ENCODE results near the gene WWTR1. TPM values are rescaled to one million over a fixed set of nuclear protein-coding genes. Genes with fewer than 3 reads are reported as not detected.

Gene WWTR1
- total RNA-seq, 3 donors from 2014 or later: 11.6 to 217 (median 20.7) TPM

GRCh38 chr3:149502438-149502837, 155.4 kb downstream of the WWTR1 start:
- ATAC-seq (no peak), DNase-seq (no peak)
- Histone ChIP-seq H3K4me1 (ENCODE audit: low read depth) (no peaks in the 10 kb centered on the region), H3K9me3 (no peaks in the 10 kb centered on the region), H3K4me3 (no peak overlapping the region), H3K36me3 (ENCODE audit: low read depth) (no peaks in the 10 kb centered on the region)
- intact Hi-C loops (cut with DNase I, micrococcal nuclease): no loop called here
- TF ChIP-seq CTCF (IDR thresholded peaks at IDR 0.05): no peak

- intact Hi-C loops (cut with DNase I, micrococcal nuclease): no loop called here
- no peak for ATAC-seq
- Histone ChIP-seq H3K36me3 (ENCODE audit: low read depth) (no peaks in the 10 kb centered on the region), H3K4me1 (ENCODE audit: low read depth) (no peaks in the 10 kb centered on the region), H3K4me3 (no peak overlapping the region), H3K9me3 (no peaks in the 10 kb centered on the region)
- no peak for DNase-seq
- no peak for TF ChIP-seq CTCF (IDR thresholded peaks at IDR 0.05)
Observed at GRCh38 chr3:149501524-149501923, 156.3 kb downstream of the WWTR1 start.

- intact Hi-C loops (cut with DNase I, micrococcal nuclease): no loop called here
- ATAC-seq (no peak), DNase-seq (no peak)
- H3K9me3 ChIP-seq: no peaks in the 10 kb centered on the region
- no peak overlapping the region for H3K4me3 ChIP-seq
- no peaks in the 10 kb centered on the region for H3K36me3 ChIP-seq (ENCODE audit: low read depth)
- H3K4me1 ChIP-seq (ENCODE audit: low read depth): no peaks in the 10 kb centered on the region
- no peak for TF ChIP-seq CTCF (IDR thresholded peaks at IDR 0.05)
Observed at GRCh38 chr3:149497966-149498670, 159.7 kb downstream of the WWTR1 start.

GRCh38 chr3:149496891-149497290, 160.9 kb downstream of the WWTR1 start:
- no peaks in the 10 kb centered on the region for H3K4me1 ChIP-seq (ENCODE audit: low read depth)
- no peak for TF ChIP-seq CTCF (IDR thresholded peaks at IDR 0.05)
- H3K36me3 ChIP-seq (ENCODE audit: low read depth): no peaks in the 10 kb centered on the region
- H3K9me3 ChIP-seq: no peaks in the 10 kb centered on the region
- intact Hi-C loops (cut with DNase I, micrococcal nuclease): no loop called here
- ATAC-seq: no peak
- DNase-seq: no peak
- no peak overlapping the region for H3K4me3 ChIP-seq

- no peak for ATAC-seq
- no peak for TF ChIP-seq CTCF (IDR thresholded peaks at IDR 0.05)
- no peaks in the 10 kb centered on the region for H3K36me3 ChIP-seq (ENCODE audit: low read depth)
- intact Hi-C loops (cut with DNase I, micrococcal nuclease): no loop called here
- no peaks in the 10 kb centered on the region for H3K9me3 ChIP-seq
- DNase-seq: no peak
- H3K4me1 ChIP-seq (ENCODE audit: low read depth): no peaks in the 10 kb centered on the region
- H3K4me3 ChIP-seq: no peak overlapping the region
Observed at GRCh38 chr3:149495581-149496125, 162.2 kb downstream of the WWTR1 start.

Data from mucosa of descending colon (tissue), 3 donors.